Stimulated activated CD4-positive, alpha-beta T cell treated with anti-CD3 and anti-CD28 coated beads, Interleukin-15, amount 100 ng/mL, for 1 hour (primary cell): ENCODE results near the gene TET1.
"Not testable (repeated sequence)": the region's sequence is repeated elsewhere in the genome, so short reads cannot be mapped to it uniquely, and the experiment has no call there.

Experiments used
- DNase-seq, 2 donors: peaks; one replicate each; pipeline ENCODE4 v3.0.0-alpha.2; 2020; ENCODE audit warnings: low read depth in 1 of 2, low spot score in 1 of 2

The TET1 gene

GRCh38 chr10:68697106-68697505 lies 137.0 kb downstream of the TET1 start:
- no peak for DNase-seq

GRCh38 chr10:68700197-68700596 lies 140.1 kb downstream of the TET1 start:
- no peak for DNase-seq

- DNase-seq, result no peak
Measured at GRCh38 chr10:68705548-68705947, 145.4 kb downstream of the TET1 start.

- DNase-seq, result not testable (repeated sequence)
Measured at GRCh38 chr10:68708987-68709386, 148.8 kb downstream of the TET1 start.

DNA sequence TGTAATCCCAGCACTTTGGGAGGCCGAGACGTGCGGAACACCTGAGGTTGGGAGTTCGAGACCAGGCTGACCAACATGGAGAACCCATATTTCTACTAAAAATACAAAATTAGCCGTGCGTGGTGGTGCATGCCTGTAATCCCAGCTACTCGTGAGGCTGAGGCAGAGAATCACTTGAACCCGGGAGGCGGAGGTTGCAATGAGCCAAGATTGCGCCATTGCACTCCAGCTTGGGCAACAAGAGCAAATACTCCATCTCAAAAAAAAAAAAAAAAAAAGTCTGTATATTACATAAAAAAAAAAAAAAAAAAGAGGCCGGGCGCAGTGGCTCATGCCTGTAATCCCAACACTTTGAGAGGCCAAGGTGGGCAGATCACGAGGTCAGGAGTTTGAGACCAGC lies 152.9 kb downstream of the TET1 start:
- DNase-seq, result not testable (repeated sequence)

DNA sequence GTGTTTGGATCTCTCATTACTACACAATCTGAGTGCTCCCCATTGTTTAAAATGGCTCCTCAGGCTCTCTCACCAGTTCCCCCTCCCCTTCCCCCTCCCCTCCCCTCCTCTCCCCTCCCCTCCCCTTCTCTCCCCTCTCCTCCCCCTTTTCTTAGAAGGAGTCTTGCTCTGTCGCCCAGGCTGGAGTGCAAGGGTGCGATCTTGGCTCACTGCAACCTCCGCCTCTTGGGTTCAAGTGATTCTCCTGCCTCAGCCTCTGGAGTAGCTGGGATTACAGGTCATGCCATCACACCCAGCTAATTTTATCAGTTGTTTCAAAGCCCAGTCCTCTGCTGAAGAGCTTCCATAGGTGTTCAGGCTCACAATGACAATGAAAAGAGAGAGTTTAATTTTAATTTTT lies 157.3 kb downstream of the TET1 start:
- DNase-seq, result no peak

GRCh38 chr10:68720793-68721672 lies 160.9 kb downstream of the TET1 start, which contains the start of gene CCAR1:
CCAR1 (plus strand) TSS chr10:68721239; CDS start chr10:68722505, 1,266 bp downstream.
- DNase-seq, result peak; percentile 93 to 95

DNA sequence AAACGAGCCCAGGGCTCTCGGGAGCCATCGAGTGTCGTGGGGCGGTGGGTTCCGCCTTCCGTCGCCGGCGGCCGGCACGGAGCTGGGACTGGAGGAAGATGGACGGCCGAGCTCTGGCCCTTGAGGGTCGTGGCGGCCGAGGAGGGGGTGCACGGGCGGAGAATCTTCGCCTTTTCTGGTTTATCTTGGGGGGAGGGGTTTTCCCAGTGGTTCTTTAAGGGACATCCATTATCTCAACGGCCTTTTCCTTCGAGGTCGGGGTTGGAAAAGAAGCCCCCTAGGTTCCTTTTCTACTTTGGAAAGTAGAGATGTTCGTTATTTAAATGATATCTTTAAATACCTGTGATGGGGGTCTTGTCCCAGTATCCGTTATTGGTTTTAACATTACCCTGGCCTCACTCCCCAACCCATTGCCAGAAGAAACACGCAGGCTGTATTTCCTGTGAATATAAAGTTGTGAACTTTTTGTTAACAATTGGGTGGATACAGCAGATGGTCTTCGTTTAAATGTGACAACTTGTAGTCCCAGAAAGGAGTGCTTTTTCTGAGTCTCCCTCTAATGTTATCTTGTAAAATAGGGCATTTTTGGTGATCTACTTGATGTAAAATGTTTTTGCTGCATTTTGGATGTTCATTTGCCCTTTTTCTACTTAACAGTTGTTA lies 161.7 kb downstream of the TET1 start:
- no peak for DNase-seq

- no peak for DNase-seq
Measured at GRCh38 chr10:68725016-68725415, 164.9 kb downstream of the TET1 start.

DNA sequence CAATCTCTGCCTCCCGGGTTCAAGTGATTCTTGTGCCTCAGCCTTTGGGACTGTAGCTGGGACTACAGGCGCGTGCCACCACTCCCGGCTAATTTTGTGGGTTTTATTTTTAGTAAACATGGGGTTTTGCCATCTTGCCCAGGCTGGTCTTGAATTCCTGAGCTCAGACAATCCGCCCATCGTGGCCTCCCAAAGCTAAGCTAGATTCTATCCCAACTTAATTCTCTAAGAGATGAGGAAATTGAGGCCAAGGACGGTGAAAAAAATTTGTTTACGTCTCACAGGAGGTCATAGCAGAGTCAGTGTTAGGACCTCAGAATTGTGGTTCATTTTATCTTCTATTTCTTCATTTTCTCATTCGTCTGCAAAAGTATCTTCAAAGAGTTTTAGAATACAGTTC lies 167.0 kb downstream of the TET1 start:
- no peak for DNase-seq

DNA sequence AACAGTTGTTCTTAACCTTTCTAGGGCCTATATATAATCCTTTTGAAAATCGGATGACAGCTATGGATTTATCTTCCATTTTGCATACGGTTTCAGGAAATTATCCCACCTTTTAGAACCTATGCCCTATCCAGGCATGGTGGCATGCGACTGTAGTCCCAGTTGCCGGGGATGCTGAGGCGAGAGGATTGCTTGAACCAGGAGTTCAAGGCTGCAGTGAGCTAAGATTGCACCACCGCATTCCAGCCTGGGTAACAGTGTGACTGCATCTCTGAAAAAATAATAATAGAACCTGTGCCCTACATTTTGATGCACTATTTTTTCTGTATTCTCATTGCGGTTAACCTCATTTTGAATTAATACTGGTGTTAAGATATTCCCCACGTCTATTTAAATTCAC lies 172.5 kb downstream of the TET1 start:
- no peak for DNase-seq

DNA sequence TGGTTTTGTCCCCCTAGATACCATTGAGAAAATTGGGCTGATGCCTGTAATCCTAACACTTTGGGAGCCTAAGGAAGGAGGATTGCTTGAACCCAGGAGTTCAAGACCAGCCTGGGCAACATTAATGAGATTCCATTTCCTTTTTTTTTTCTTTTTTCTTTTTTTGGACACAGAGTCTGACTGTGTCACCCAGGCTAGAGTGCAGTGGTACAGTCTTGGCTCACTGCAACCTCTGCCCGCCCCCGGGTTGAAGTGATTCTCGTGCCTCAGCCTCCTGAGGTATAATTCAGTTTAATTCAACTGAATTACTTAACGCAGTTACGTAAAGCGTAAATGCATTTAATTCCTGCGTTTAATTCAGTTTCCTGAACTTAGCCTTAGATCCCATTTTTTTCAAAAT lies 174.2 kb downstream of the TET1 start:
- no peak for DNase-seq

DNA sequence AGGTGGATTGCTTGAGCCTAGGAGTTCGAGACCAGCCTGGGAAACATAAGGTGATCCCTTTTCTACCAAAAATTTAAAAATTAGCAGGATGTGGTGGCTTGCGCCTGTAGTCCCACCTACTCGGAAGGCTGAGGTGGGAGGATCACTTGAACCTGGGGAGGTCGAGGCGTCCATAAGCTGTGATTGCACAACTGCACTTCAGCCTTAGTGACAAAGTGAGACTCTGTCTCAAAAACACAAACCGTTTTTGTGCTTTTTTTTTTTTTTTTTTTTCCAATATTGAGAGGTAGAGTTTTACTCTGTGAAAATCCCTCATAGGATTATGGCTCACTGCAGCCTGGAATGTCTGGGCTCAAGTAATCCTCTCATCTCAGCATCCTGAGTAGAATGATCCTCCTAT lies 175.0 kb downstream of the TET1 start:
- DNase-seq, result no peak

GRCh38 chr10:68735739-68736138 lies 175.6 kb downstream of the TET1 start:
- DNase-seq, result not testable (repeated sequence)

- DNase-seq, result not testable (repeated sequence)
Measured at GRCh38 chr10:68740676-68741075, 180.5 kb downstream of the TET1 start.

- no peak for DNase-seq
Measured at GRCh38 chr10:68742397-68742796, 182.3 kb downstream of the TET1 start.
